Embryonic facial prominence (tissue), 1 donor: ENCODE data around the gene HOXC6.
A peak's percentile ranks its signal among the peaks of the same experiment; 100 is the strongest.

Experiments used
- DNase-seq: peaks from one replicate; pipeline ENCODE4 v3.0.0-alpha.2; 2016; ENCODE audit errors: extremely low spot score

The HOXC6 gene

GRCh38 chr12:54002278-54002914 lies 25.8 kb upstream of the HOXC6 start:
- DNase-seq = no peak

GRCh38 chr12:54002915-54003389 lies 25.3 kb upstream of the HOXC6 start:
- DNase-seq = no peak

GRCh38 chr12:54003625-54004024 lies 24.6 kb upstream of the HOXC6 start:
- no peak for DNase-seq

GRCh38 chr12:54004063-54004840 lies 24.0 kb upstream of the HOXC6 start:
- DNase-seq = no peak

GRCh38 chr12:54004841-54005530 lies 23.3 kb upstream of the HOXC6 start:
- no peak for DNase-seq

GRCh38 chr12:54005531-54005852 lies 22.7 kb upstream of the HOXC6 start:
- no peak for DNase-seq

GRCh38 chr12:54005853-54006558 lies 22.2 kb upstream of the HOXC6 start:
- peak; percentile 29 for DNase-seq

- no peak for DNase-seq
Observed at GRCh38 chr12:54006559-54007220, 21.6 kb upstream of the HOXC6 start.

- DNase-seq = no peak
Observed at GRCh38 chr12:54007538-54008259, 20.5 kb upstream of the HOXC6 start.

GRCh38 chr12:54008260-54008552 lies 20.0 kb upstream of the HOXC6 start:
- no peak for DNase-seq

GRCh38 chr12:54009171-54010052 lies 18.8 kb upstream of the HOXC6 start:
- DNase-seq = no peak

GRCh38 chr12:54010053-54010971 lies 17.9 kb upstream of the HOXC6 start:
- no peak for DNase-seq

GRCh38 chr12:54010972-54011664 lies 17.1 kb upstream of the HOXC6 start:
- DNase-seq = no peak

- no peak for DNase-seq
Observed at GRCh38 chr12:54011665-54012532, 16.3 kb upstream of the HOXC6 start.

GRCh38 chr12:54012631-54013409 lies 15.4 kb upstream of the HOXC6 start:
- no peak for DNase-seq

GRCh38 chr12:54014377-54015017 lies 13.7 kb upstream of the HOXC6 start:
- DNase-seq = no peak
